Measurements from ENCODE around the gene IKZF2. TPM values are rescaled to one million over a fixed set of nuclear protein-coding genes. Genes with fewer than 3 reads are reported as not detected.

IKZF2 gene
- total and polyA plus RNA-seq, 9 of the 15 experiments (the other 6 are each of a cell fraction or from before 2014, with no cell fraction given) = 0.04 to 0.54 (median 0.22) TPM

DNA sequence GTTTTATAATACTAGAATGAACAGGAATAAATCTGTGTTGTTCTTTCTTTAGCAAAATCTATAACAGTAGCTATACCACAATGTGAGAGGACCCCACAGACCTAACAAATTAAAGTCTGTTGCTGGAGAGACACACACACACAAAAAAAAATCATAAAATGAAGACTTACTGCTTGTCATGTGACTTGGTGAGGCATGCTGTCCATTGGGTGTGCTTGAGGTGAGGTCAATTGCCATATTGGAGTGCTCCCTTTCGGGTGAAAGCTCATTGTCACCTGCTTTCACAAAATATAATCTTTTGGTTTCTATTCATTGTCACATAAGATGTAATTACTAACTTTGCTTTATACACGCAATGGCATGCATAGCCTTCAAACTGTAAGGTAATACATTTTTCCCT, 3.9 kb downstream of the IKZF2 start:
- no peak for DNase-seq (ENCODE audit: extremely low read depth in 1 of 4, low spot score in 3 of 4)
- TF ChIP-seq, protein P1, sequence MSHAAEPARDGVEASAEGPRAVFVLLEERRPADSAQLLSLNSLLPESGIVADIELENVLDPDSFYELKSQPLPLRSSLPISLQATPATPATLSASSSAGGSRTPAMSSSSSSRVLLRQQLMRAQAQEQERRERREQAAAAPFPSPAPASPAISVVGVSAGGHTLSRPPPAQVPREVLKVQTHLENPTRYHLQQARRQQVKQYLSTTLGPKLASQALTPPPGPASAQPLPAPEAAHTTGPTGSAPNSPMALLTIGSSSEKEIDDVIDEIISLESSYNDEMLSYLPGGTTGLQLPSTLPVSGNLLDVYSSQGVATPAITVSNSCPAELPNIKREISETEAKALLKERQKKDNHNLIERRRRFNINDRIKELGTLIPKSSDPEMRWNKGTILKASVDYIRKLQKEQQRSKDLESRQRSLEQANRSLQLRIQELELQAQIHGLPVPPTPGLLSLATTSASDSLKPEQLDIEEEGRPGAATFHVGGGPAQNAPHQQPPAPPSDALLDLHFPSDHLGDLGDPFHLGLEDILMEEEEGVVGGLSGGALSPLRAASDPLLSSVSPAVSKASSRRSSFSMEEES (CRISPR knock-in tag; IDR thresholded peaks at IDR 0.05) = peak; percentile 56
- TF ChIP-seq PURB (CRISPR knock-in tag; IDR thresholded peaks at IDR 0.05; ENCODE audit: low read depth) (no peak), ARID2 (IDR thresholded peaks at IDR 0.05) (no peak), ESRRA (IDR thresholded peaks at IDR 0.05; ENCODE audit: borderline replicate concordance, low read depth) (no peak), ZNF586 (CRISPR knock-in tag; conservative IDR thresholded peaks at IDR 0.05) (no peak), ZNF140 (CRISPR knock-in tag; IDR thresholded peaks at IDR 0.05) (no peak), RHOXF2B (CRISPR knock-in tag; conservative IDR thresholded peaks at IDR 0.05) (no peak), SNRNP70 (optimal IDR thresholded peaks at IDR 0.05; ENCODE audit: low read depth, low read length) (no peak)
- no peak for FAIRE-seq
- WGBS (ENCODE audit: insufficient coverage, low coverage, missing lambda C conversion rate) = 0% methylated on average over 2 of the region's 2 CpGs
- Histone ChIP-seq H3K4me3 (no peak overlapping the region), H3K79me2 (ENCODE audit: control insufficient read depth, insufficient read depth, low read length) (no peaks in the 10 kb centered on the region), H3K27me3 (ENCODE audit: control insufficient read depth in 2 of 2, insufficient read depth in 2 of 2, low read length in 2 of 2) (no peaks in the 10 kb centered on the region), H3K27ac (ENCODE audit: extremely low read depth, low read depth, low read length) (no peak overlapping the region), H3K4me1 (replicated peaks in 1 of 2; ENCODE audit: control insufficient read depth in 2 of 2, insufficient read depth in 2 of 2, low read length in 2 of 2) (peaks cover 0 to 6% of the 10 kb centered on the region in 2 experiments; a peak in 1 of 5 replicates), H4K20me1 (replicated peaks; ENCODE audit: control insufficient read depth, insufficient read depth, low read length) (no peaks in the 10 kb centered on the region), H3K4me2 (ENCODE audit: insufficient read depth, low read length) (no peak overlapping the region), H2AFZ (ENCODE audit: low read depth, low read length) (no peak overlapping the region), H3K9ac (ENCODE audit: insufficient read depth in 1 of 2, low read depth in 2 of 2, low read length in 2 of 2) (no peak overlapping the region), H3K36me3 (ENCODE audit: control insufficient read depth, insufficient read depth, low read length) (no peaks in the 10 kb centered on the region), H3K9me3 (replicated peaks; ENCODE audit: control insufficient read depth, insufficient read depth, low read depth, low read length) (no peaks in the 10 kb centered on the region), H3K9me1 (ENCODE audit: control insufficient read depth, insufficient read depth, low read length) (no peaks in the 10 kb centered on the region)
- intact Hi-C loops (cut with micrococcal nuclease) (no loop called here), in situ Hi-C loops (cut with MboI) (no loop called here)
- ChIA-PET POLR2A (no interaction called here), CTCF (ENCODE audit: low intra/inter-chr PET ratio) (no interaction called here)
- ATAC-seq = no peak
- no TSS peak for BruUV-seq (replicated peaks)
